ENCODE measurements around the gene PTPRN2. TPM values are rescaled to one million over a fixed set of nuclear protein-coding genes. Genes with fewer than 3 reads are reported as not detected.

Gene PTPRN2
- total and polyA plus RNA-seq, 2 donors (not counting 3 experiments of a cell fraction or from before 2014, with no cell fraction given): 0.62 to 0.88 TPM

- intact Hi-C loops (cut with micrococcal nuclease) (no loop called here), dilution Hi-C loops (cut with MboI; ENCODE audit: extremely low pct_ligation_motif_present, low sequenced_read_pairs) (no loop called here)
- Histone ChIP-seq H3K9ac (replicated peaks; ENCODE audit: extremely low read depth, insufficient read depth, low read length) (no peak overlapping the region), H3K27me3 (ENCODE audit: control insufficient read depth in 2 of 2, insufficient read depth in 2 of 2, low read length in 2 of 2) (no peaks in the 10 kb centered on the region), H3K9me3 (replicated peaks; ENCODE audit: control insufficient read depth, insufficient read depth, low read length) (no peaks in the 10 kb centered on the region), H2AFZ (ENCODE audit: low read depth, low read length) (no peak overlapping the region), H3K9me1 (replicated peaks; ENCODE audit: control insufficient read depth, extremely low read depth, insufficient read depth, low read length) (no peaks in the 10 kb centered on the region), H4K20me1 (replicated peaks; ENCODE audit: control insufficient read depth, extremely low read depth, insufficient read depth, low read length) (no peaks in the 10 kb centered on the region), H3K79me2 (ENCODE audit: control insufficient read depth, insufficient read depth, low read length) (no peaks in the 10 kb centered on the region), H3K36me3 (ENCODE audit: control insufficient read depth in 2 of 2, extremely low read depth in 1 of 2, insufficient read depth in 2 of 2, low read length in 2 of 2) (no peaks in the 10 kb centered on the region), H3K4me3 (replicated peaks in 1 of 3; ENCODE audit: insufficient read depth in 1 of 3, low read depth in 1 of 3, low read length in 3 of 3) (no peak overlapping the region), H3K27ac (ENCODE audit: insufficient read depth, low read depth, low read length) (no peak overlapping the region), H3K4me1 (ENCODE audit: control insufficient read depth, extremely low read depth, insufficient read depth, low read length) (no peaks in the 10 kb centered on the region), H3K4me2 (ENCODE audit: insufficient read depth, low read length) (no peak overlapping the region)
- ChIA-PET POLR2A (no interaction called here), CTCF (no interaction called here)
- FAIRE-seq (no peak), DNase-seq (ENCODE audit: low read depth, low spot score) (no peak)
- no peak for TF ChIP-seq JUN (IDR thresholded peaks at IDR 0.05; ENCODE audit: borderline replicate concordance, insufficient read depth, insufficient read length, low read depth)
- no peak for TF ChIP-seq EZH2 (IDR thresholded peaks at IDR 0.05; ENCODE audit: borderline replicate concordance, low read depth, low read length, severe bottlenecking)
- TF ChIP-seq POLR2AphosphoS5 (IDR thresholded peaks at IDR 0.05; ENCODE audit: insufficient read depth, low read depth, low read length): no peak
- TF ChIP-seq MYC (IDR thresholded peaks at IDR 0.05; ENCODE audit: low read depth, low read length): no peak
- no peak for TF ChIP-seq MAX (IDR thresholded peaks at IDR 0.05; ENCODE audit: insufficient read depth, insufficient read length)
- TF ChIP-seq CTCF (IDR thresholded peaks at IDR 0.05; ENCODE audit: extremely low read depth in 1 of 2, insufficient read depth in 1 of 2, low read depth in 1 of 2, low read length in 2 of 2): no peak
- no peak for TF ChIP-seq GATA2 (IDR thresholded peaks at IDR 0.05; ENCODE audit: insufficient read depth, insufficient read length, low read depth, low read length)
- no peak for TF ChIP-seq POLR2A (IDR thresholded peaks at IDR 0.05; ENCODE audit: low read depth, low read length)
- no peak for TF ChIP-seq FOS (IDR thresholded peaks at IDR 0.05; ENCODE audit: borderline replicate concordance, insufficient read depth, low read length)
- no TSS peak for BruUV-seq (replicated peaks)
These were observed 715.9 kb downstream of the PTPRN2 start for GRCh38 chr7:157871681-157872080.

Measured in endothelial cell of umbilical vein (primary cell).